Trophoblast cell (in vitro differentiated cells and primary cell): ENCODE data around the gene MAPK4.

ENCODE experiments used
- DNase-seq, 2 donors: peaks; one replicate each; pipeline ENCODE4 v3.0.0-alpha.2; 2016
- H2AFZ ChIP-seq: 2 replicates; pipeline ENCODE4 v1.6.1; 2013; ENCODE audit warnings: low read length, moderate library complexity, mild to moderate bottlenecking; ENCODE audit not compliant: insufficient read depth, poor library complexity
- H2AK5ac ChIP-seq: 2 replicates; pipeline ENCODE4 v1.6.1; 2013; ENCODE audit warnings: mild to moderate bottlenecking, low read length
- H2BK120ac ChIP-seq: 2 replicates; pipeline ENCODE4 v1.6.1; 2013; ENCODE audit warnings: low read length, mild to moderate bottlenecking, moderate library complexity; ENCODE audit not compliant: insufficient read depth, poor library complexity
- H2BK12ac ChIP-seq: 2 replicates; pipeline ENCODE4 v1.6.1; 2013; ENCODE audit warnings: mild to moderate bottlenecking, low read length, moderate library complexity
- H2BK5ac ChIP-seq: 2 replicates; pipeline ENCODE4 v1.6.1; 2013; ENCODE audit warnings: low read length, low read depth, moderate library complexity, mild to moderate bottlenecking; ENCODE audit not compliant: poor library complexity
- H3K14ac ChIP-seq: 2 replicates; pipeline ENCODE4 v1.6.1; 2013; ENCODE audit warnings: mild to moderate bottlenecking, low read length
- H3K18ac ChIP-seq: 2 replicates; pipeline ENCODE4 v1.6.1; 2013; ENCODE audit warnings: mild to moderate bottlenecking, low read length
- H3K23ac ChIP-seq: 2 replicates; pipeline ENCODE4 v1.6.1; 2013; ENCODE audit warnings: low read length
- H3K27ac ChIP-seq: 2 replicates; pipeline ENCODE4 v1.5.1; 2013; ENCODE audit warnings: low read depth, mild to moderate bottlenecking, inconsistent platforms, low read length, moderate library complexity
- H3K27me3 ChIP-seq: 2 replicates; pipeline ENCODE4 v1.6.1; 2013; ENCODE audit warnings: inconsistent platforms, mild to moderate bottlenecking, low read length, moderate library complexity; ENCODE audit not compliant: insufficient read depth
- H3K36me3 ChIP-seq, 2 experiments: 1 replicate in 1 of 2; 2 replicates in 1 of 2; pipeline ENCODE4 v1.6.1; 2013; ENCODE audit warnings: low read length in 2 of 2, mild to moderate bottlenecking in 2 of 2, moderate library complexity in 1 of 2; ENCODE audit not compliant: insufficient read depth in 2 of 2, control insufficient read depth in 1 of 2
- H3K4ac ChIP-seq: 2 replicates; pipeline ENCODE4 v1.6.1; 2013; ENCODE audit warnings: low read depth, mild to moderate bottlenecking, low read length, moderate library complexity
- H3K4me1 ChIP-seq, 2 experiments: 1 replicate in 1 of 2; 2 replicates in 1 of 2; pipeline ENCODE4 v1.6.1; 2013; ENCODE audit warnings: low read length in 2 of 2, mild to moderate bottlenecking in 2 of 2, moderate library complexity in 1 of 2; ENCODE audit not compliant: insufficient read depth in 2 of 2, control insufficient read depth in 1 of 2
- H3K4me2 ChIP-seq: 2 replicates; pipeline ENCODE4 v1.6.1; 2013; ENCODE audit warnings: inconsistent platforms, mild to moderate bottlenecking, low read length, moderate library complexity
- H3K4me3 ChIP-seq: 2 replicates; pipeline ENCODE4 v1.5.1; 2013; ENCODE audit warnings: mild to moderate bottlenecking, low read depth, low read length, inconsistent platforms
- H3K79me1 ChIP-seq: one replicate; pipeline ENCODE4 v1.6.1; 2013; ENCODE audit warnings: low read length
- H3K79me2 ChIP-seq: 2 replicates; pipeline ENCODE4 v1.6.1; 2013; ENCODE audit warnings: low read length, mild to moderate bottlenecking; ENCODE audit not compliant: control insufficient read depth, insufficient read depth, poor library complexity
- H3K9ac ChIP-seq: 2 replicates; pipeline ENCODE4 v1.6.1; 2013; ENCODE audit warnings: mild to moderate bottlenecking, low read length
- H3K9me3 ChIP-seq: 2 replicates; pipeline ENCODE4 v1.6.1; 2013; ENCODE audit warnings: low read depth, mild to moderate bottlenecking, control low read depth, inconsistent platforms, low read length; ENCODE audit not compliant: insufficient read depth
- H4K12ac ChIP-seq: 2 replicates; pipeline ENCODE4 v1.6.1; 2013; ENCODE audit warnings: low read depth, mild to moderate bottlenecking, low read length, moderate library complexity
- H4K8ac ChIP-seq: 2 replicates; pipeline ENCODE4 v1.6.1; 2013; ENCODE audit warnings: low read depth, mild to moderate bottlenecking, low read length, moderate library complexity
- H4K91ac ChIP-seq: one replicate; pipeline ENCODE4 v1.6.1; 2013; ENCODE audit warnings: low read depth, mild to moderate bottlenecking, low read length, moderate library complexity
- WGBS: extraction: QIAGEN DNeasy Blood & Tissue Kit; methylation state at CpG from one replicate; pipeline ENCODE4 v1.1.7; 2013; ENCODE audit warnings: missing lambda C conversion rate; ENCODE audit not compliant: insufficient read length, insufficient coverage; ENCODE audit errors: extremely low coverage; 5-methylcytosine and 5-hydroxymethylcytosine counted together

MAPK4 gene

DNA sequence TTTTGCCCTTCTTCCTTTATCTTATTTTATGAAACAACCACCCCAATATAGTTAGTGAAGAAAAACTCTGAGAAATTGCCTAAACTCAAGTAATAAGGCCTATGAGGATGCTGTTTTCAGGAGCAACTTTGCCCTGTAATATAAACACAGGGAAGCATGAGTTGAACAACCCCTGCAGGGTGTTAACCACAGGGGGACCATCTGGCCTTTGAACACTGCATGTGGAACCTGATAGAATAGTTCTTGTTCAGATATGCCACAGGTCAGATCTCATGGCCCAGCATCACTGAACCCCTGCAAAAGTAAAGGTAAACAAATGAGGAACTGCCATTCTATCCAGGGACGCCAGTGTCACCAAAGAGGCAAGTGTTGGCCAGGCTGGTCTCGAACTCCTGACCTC lies 82.6 kb downstream of the MAPK4 start:
- Histone ChIP-seq H3K4ac (no peak overlapping the region), H3K23ac (no peak overlapping the region), H2AFZ (no peak overlapping the region), H3K27me3 (no peaks in the 10 kb centered on the region), H3K36me3 (no peaks in the 10 kb centered on the region), H3K79me1 (no peaks in the 10 kb centered on the region), H2AK5ac (no peak overlapping the region), H4K91ac (no peak overlapping the region), H4K12ac (no peak overlapping the region), H3K4me3 (no peak overlapping the region), H2BK5ac (no peak overlapping the region), H4K8ac (no peak overlapping the region), H3K4me1 (no peaks in the 10 kb centered on the region), H3K79me2 (no peaks in the 10 kb centered on the region), H3K18ac (no peak overlapping the region), H3K9ac (no peak overlapping the region), H3K9me3 (no peaks in the 10 kb centered on the region), H3K14ac (no peak overlapping the region), H2BK12ac (no peak overlapping the region), H2BK120ac (no peak overlapping the region), H3K27ac (no peak overlapping the region), H3K4me2 (no peak overlapping the region)
- no CpG with 5 or more reads among the region's 2 CpGs for WGBS
- DNase-seq, result no peak

DNA sequence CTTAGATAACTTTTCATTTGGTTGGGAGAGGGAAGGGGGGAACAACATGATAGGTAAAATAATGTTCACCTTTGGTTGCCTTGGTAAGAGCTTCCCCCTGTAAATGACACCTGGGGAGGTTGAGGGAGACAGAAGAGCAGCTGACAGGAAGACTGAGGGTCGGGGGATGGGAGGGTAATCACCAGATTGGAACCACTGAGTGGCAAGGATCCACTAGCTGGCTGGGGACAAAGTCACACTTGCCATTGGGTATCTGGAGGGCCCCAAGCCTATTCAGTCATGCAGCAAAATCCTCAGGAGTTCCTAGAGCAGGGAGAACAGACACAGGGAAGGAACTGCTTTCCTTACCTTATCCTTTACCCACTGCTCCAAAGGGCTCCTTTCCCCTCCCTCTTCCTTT lies 84.3 kb downstream of the MAPK4 start:
- no peak overlapping the region for H4K8ac ChIP-seq
- no peak overlapping the region for H2BK5ac ChIP-seq
- H3K9ac ChIP-seq, result no peak overlapping the region
- DNase-seq, result no peak
- H3K4me2 ChIP-seq, result no peak overlapping the region
- H3K27ac ChIP-seq, result no peak overlapping the region
- H4K12ac ChIP-seq, result no peak overlapping the region
- H3K14ac ChIP-seq, result no peak overlapping the region
- no peaks in the 10 kb centered on the region for H3K4me1 ChIP-seq
- no peaks in the 10 kb centered on the region for H3K27me3 ChIP-seq
- no peak overlapping the region for H3K4ac ChIP-seq
- H3K79me2 ChIP-seq, result no peaks in the 10 kb centered on the region
- H4K91ac ChIP-seq, result no peak overlapping the region
- H2BK120ac ChIP-seq, result no peak overlapping the region
- H3K79me1 ChIP-seq, result no peaks in the 10 kb centered on the region
- H3K18ac ChIP-seq, result no peak overlapping the region
- H3K9me3 ChIP-seq, result peaks cover 2% of the 10 kb centered on the region
- no peak overlapping the region for H2AK5ac ChIP-seq
- no peak overlapping the region for H2BK12ac ChIP-seq
- no peaks in the 10 kb centered on the region for H3K36me3 ChIP-seq
- no CpG with 5 or more reads among the region's 1 CpG for WGBS
- no peak overlapping the region for H3K4me3 ChIP-seq
- H3K23ac ChIP-seq, result no peak overlapping the region
- H2AFZ ChIP-seq, result no peak overlapping the region

DNA sequence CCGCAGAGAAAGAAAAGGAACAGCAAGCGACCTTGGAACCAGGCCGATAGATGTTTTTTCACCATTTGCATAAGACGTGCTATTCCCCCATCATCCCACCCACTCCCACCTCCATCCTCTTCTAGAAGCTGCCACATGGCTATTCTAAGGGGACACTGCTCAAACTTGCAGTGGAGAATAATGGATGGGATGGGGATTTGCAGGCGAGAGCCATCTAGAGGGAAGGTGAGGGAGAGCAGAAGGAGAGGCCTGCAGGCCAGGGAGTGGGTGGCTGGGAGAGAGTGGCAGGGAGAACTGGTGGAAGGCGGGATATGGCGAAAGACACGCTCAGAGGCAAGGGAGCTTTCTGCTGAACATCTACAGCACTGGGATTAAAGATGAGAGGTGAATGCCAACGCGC lies 84.9 kb downstream of the MAPK4 start:
- Histone ChIP-seq H3K4me2 (no peak overlapping the region), H3K14ac (no peak overlapping the region), H2AFZ (no peak overlapping the region), H3K18ac (no peak overlapping the region), H3K4me3 (no peak overlapping the region), H3K9ac (no peak overlapping the region), H3K9me3 (peaks cover 2% of the 10 kb centered on the region), H3K79me1 (no peaks in the 10 kb centered on the region), H2BK120ac (no peak overlapping the region), H3K4me1 (peaks cover 0 to 3% of the 10 kb centered on the region in 2 experiments), H3K79me2 (no peaks in the 10 kb centered on the region), H2AK5ac (no peak overlapping the region), H3K27me3 (no peaks in the 10 kb centered on the region), H3K27ac (no peak overlapping the region), H3K36me3 (no peaks in the 10 kb centered on the region), H2BK5ac (no peak overlapping the region), H3K4ac (no peak overlapping the region), H4K91ac (no peak overlapping the region), H4K8ac (no peak overlapping the region), H2BK12ac (no peak overlapping the region), H3K23ac (no peak overlapping the region), H4K12ac (no peak overlapping the region)
- peak; percentile 28 to 51 for DNase-seq
- no CpG with 5 or more reads among the region's 10 CpGs for WGBS

DNA sequence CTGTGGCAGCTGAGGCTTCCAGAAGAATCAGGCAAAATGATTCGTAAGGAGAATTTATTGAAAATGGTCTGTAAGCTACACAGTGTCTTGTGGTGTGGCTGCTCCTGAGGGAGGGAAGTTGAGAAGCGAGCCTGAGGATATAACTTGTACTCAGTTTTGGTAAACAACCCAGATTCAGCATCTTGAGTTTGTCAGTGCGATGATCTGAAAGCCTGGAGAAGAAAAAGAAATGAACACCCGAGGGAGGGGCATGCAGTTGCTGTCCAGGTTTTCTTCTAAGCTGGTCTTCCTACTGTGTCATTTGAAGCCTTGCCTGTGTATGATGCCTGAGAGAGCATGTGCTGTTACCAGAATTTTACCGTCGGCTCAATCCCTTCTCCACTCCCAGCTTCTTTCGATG lies 87.3 kb downstream of the MAPK4 start:
- Histone ChIP-seq H3K18ac (no peak overlapping the region), H3K4ac (no peak overlapping the region), H4K8ac (no peak overlapping the region), H3K4me1 (peaks cover 3 to 9% of the 10 kb centered on the region in 2 experiments), H3K9me3 (peaks cover 2% of the 10 kb centered on the region), H4K91ac (no peak overlapping the region), H3K23ac (no peak overlapping the region), H2BK120ac (no peak overlapping the region), H2BK12ac (no peak overlapping the region), H3K14ac (no peak overlapping the region), H3K4me2 (no peak overlapping the region), H3K9ac (no peak overlapping the region), H3K27me3 (no peaks in the 10 kb centered on the region), H3K79me2 (no peaks in the 10 kb centered on the region), H3K79me1 (no peaks in the 10 kb centered on the region), H3K27ac (no peak overlapping the region), H2BK5ac (no peak overlapping the region), H2AK5ac (no peak overlapping the region), H4K12ac (no peak overlapping the region), H3K4me3 (no peak overlapping the region), H2AFZ (no peak overlapping the region), H3K36me3 (no peaks in the 10 kb centered on the region)
- DNase-seq, result no peak
- no CpG with 5 or more reads among the region's 7 CpGs for WGBS
